Neuron (in vitro differentiated cells): ENCODE measurements around the gene RUNX3.

Experiments used
- H2AFZ ChIP-seq: one replicate; pipeline ENCODE4 v1.6.1; 2013; ENCODE audit warnings: low read depth, mild to moderate bottlenecking, inconsistent platforms, low read length, moderate library complexity
- H3K27me3 ChIP-seq: one replicate; pipeline ENCODE4 v1.6.1; 2013; ENCODE audit warnings: low read length; ENCODE audit not compliant: insufficient read depth
- H3K36me3 ChIP-seq: one replicate; pipeline ENCODE4 v1.6.1; 2013; ENCODE audit warnings: low read length; ENCODE audit not compliant: insufficient read depth
- H3K4me1 ChIP-seq: one replicate; pipeline ENCODE4 v1.6.1; 2013; ENCODE audit warnings: low read length; ENCODE audit not compliant: insufficient read depth
- H3K4me3 ChIP-seq: 2 replicates; pipeline ENCODE4 v1.5.1; 2013; ENCODE audit warnings: mild to moderate bottlenecking, low read length, moderate library complexity
- H3K9me3 ChIP-seq: one replicate; pipeline ENCODE4 v1.6.1; 2013; ENCODE audit warnings: low read length

Gene RUNX3

DNA sequence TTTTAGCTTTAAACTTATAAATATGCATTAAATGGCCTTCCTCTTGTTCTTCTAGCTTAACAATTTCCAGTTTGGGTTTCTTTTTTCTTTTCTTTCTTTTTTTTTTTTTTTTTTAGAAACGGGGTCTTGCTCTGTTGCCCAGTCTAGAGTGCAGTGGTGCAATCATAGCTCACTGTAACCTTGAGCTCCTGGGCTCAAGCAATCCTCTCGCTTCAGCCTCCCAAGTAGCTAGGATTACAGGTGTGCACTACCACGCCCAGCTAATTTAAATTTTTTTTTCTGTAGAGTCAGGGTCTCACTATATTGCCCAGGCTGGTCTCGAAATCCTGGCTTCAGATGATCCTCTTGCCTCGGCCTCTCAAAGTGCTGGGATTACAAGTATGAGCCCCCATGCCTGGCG is 37.9 kb upstream of the RUNX3 start:
- Histone ChIP-seq H3K4me1 (peaks cover 3% of the 10 kb centered on the region), H3K27me3 (peaks cover 11% of the 10 kb centered on the region), H3K9me3 (no peaks in the 10 kb centered on the region), H3K4me3 (no peak overlapping the region), H2AFZ (no peak overlapping the region), H3K36me3 (no peaks in the 10 kb centered on the region)

DNA sequence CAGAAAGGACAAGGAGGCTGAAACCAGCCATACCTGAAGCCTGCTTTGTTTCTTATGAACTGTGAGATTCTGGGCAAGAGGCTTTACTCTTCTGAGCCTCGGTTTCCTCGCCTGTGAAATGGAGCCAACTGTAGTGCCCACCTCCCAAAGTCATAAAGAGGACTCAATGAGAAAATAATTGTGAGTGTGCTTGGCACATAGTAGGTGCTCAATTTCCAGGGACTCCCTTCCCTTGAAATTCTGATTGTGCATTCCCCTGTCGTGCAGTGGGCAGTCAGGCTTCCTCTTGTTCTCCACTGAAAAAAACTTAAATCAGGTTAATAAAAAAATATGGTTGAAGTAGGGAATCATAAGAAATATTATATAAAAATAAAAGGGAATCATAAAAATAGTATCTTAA is 37.5 kb upstream of the RUNX3 start:
- Histone ChIP-seq H3K36me3 (no peaks in the 10 kb centered on the region), H3K4me3 (no peak overlapping the region)

DNA sequence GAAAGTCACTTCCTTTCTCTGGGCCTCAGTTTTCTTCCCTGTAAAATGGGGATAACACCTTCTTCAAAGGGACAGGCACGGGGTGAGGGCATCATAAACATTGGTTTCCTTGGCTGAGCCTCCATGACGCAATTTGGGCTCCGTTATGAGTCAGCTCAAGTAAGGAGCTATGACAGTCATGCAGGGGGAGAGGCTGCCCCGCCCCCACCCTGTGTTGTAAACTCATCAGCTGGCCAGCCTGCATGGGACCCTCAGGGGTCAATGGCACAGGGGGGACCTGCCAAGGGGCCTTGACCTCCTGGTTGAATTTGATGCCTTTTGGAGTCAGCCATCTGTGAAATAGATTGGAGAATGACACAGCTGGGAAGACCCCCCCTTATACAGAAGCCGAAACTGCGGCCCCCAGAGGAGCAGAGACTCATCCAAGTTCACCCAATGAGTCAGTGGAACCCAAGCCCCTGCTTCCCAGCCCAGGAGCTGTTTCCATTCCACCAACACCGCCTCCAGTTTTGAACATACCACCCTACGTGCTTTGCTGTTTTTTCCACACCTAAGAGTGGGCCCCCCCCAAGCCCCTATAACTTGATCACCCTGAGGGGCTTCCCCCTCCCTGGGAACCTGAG is 36.8 kb upstream of the RUNX3 start:
- Histone ChIP-seq H3K27me3 (peaks cover 11% of the 10 kb centered on the region), H3K9me3 (no peaks in the 10 kb centered on the region), H3K4me1 (no peaks in the 10 kb centered on the region), H3K36me3 (no peaks in the 10 kb centered on the region), H2AFZ (no peak overlapping the region), H3K4me3 (no peak overlapping the region)

More for the DNA sequence above, 37.5 kb upstream of the RUNX3 start:
- H3K27me3 ChIP-seq: peaks cover 11% of the 10 kb centered on the region
- H3K9me3 ChIP-seq: no peaks in the 10 kb centered on the region
- H2AFZ ChIP-seq: no peak overlapping the region
- peaks cover 3% of the 10 kb centered on the region for H3K4me1 ChIP-seq

DNA sequence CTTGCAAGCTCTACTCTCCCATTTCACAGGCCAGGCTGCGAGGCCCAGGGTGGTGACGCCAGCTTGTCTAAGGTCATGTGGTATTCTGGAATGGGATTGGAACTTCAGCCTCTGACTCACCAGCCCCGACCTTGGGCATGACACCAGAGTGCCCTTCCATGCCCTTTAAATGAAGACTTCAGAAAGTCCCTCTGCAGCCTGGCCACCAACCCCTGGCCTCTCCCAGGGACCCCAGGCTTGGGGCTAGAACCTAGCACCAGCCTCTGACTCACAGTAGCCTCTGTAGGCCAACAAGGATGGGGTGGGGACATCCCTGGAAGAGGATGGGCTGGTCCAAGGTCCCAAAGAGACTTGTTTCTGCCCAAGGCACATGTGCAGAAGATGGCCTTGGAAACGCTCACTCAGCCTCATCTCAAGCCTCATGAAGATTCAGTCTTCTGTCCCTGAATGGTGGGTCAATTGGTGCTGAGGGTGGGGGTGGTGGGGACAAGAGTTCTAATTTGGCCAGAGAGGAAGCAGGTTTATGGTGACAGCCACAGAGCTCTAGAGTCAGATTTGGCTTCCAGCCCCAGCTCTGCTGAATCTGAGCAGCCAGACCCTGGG is 36.1 kb upstream of the RUNX3 start:
- Histone ChIP-seq H3K4me1 (no peaks in the 10 kb centered on the region), H3K4me3 (no peak overlapping the region), H3K27me3 (peaks cover 11% of the 10 kb centered on the region), H3K9me3 (no peaks in the 10 kb centered on the region), H2AFZ (no peak overlapping the region), H3K36me3 (no peaks in the 10 kb centered on the region)

DNA sequence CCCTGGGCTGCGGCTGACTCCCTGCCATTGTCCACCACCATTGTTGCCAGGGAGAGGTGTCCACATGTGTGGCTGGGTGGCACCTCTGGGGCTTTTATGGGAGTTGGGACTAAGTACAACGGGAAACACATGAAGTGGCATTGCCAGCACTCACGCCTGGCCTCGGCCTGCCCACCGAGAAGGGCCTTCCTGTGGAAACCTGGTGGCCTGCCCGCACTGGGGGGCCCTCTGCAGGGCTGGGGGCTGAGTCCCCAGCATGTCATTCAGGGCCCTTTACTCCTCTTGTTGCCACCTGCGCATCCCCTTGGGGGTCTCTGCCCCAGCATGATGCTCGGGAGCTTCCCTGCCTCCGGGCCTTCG is 35.5 kb upstream of the RUNX3 start:
- Histone ChIP-seq H3K9me3 (no peaks in the 10 kb centered on the region), H3K4me1 (no peaks in the 10 kb centered on the region), H3K27me3 (peaks cover 5% of the 10 kb centered on the region), H3K36me3 (no peaks in the 10 kb centered on the region), H2AFZ (no peak overlapping the region), H3K4me3 (no peak overlapping the region)

DNA sequence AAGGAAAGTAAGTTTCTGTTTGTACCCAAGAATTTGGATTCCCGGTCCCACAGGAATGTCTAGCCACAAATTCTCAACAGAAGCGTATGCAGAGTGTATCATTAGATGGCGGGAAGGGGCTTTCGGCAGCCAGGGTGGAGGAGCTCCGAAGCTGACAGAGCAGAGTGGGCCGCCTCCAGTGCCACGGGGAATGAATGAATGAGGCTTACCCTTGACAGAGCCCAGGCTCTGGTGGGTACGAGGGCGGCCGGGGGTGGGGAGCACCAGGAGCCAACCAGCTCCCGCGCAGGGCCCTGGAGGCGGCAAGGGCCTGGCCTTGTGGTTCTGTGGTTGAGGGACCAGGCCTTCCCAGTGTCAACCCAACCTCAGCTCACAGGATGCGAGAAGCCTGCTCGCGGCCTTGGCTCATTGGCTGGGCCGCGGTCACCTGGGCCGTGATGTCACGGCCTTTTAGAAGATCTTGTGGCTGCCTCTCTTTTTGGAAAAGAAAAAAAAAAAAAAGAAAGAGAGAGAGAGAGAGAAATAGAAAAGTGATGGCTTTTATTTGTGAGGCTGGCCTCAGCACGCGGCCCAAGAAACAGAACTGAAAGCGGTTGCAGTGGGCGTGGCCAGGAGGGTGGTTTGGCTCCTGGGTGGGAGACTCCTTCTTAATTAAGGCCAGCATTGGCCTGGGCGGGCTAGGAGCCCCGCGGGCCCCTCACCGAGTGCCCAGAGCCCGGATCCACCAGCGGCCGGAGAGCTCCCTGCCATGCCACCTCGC is 34.9 kb upstream of the RUNX3 start:
- Histone ChIP-seq H3K9me3 (no peaks in the 10 kb centered on the region), H3K4me3 (no peak overlapping the region), H3K36me3 (no peaks in the 10 kb centered on the region), H3K4me1 (no peaks in the 10 kb centered on the region), H3K27me3 (peaks cover 4% of the 10 kb centered on the region), H2AFZ (no peak overlapping the region)

DNA sequence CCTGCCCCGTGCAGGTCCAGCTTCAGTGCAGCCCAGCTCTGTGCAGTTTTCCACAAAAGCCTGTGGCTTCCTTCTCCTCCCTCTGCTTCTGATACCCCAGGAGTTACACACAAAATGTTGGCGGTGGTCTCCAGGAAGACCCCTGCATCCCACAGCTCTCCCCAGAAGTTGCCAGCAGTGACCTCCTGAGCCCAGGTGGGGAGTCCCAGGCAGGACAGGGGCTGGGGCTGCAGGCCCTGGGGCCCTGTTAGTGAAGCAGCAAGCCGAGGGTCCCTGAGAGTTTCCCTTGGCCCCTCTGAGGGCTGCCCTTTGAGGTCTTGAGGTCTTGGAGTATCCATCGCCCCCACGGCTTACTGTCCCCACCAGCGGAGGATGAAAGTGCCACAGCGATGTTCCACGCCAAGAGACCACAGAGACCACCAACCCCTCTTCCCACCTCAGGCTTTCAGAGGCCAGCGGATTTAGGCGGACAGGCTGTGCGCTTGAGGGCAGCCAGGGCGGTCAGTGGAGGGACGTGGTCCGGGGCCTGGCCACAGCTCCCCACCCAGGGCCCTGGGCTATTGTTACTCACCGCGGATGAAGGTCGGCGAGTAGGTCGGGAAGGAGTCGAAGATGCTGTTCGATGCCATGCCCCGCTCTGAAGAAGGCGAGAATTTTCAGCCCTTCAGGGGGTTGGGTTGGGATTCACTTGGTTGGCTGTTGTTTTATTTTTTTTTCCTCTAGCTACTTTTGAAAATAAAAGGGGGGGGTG is 34.0 kb upstream of the RUNX3 start:
- H3K4me3 ChIP-seq: no peak overlapping the region
- no peaks in the 10 kb centered on the region for H3K9me3 ChIP-seq
- H3K27me3 ChIP-seq: no peaks in the 10 kb centered on the region
- H3K36me3 ChIP-seq: no peaks in the 10 kb centered on the region
- no peak overlapping the region for H2AFZ ChIP-seq
- H3K4me1 ChIP-seq: no peaks in the 10 kb centered on the region

DNA sequence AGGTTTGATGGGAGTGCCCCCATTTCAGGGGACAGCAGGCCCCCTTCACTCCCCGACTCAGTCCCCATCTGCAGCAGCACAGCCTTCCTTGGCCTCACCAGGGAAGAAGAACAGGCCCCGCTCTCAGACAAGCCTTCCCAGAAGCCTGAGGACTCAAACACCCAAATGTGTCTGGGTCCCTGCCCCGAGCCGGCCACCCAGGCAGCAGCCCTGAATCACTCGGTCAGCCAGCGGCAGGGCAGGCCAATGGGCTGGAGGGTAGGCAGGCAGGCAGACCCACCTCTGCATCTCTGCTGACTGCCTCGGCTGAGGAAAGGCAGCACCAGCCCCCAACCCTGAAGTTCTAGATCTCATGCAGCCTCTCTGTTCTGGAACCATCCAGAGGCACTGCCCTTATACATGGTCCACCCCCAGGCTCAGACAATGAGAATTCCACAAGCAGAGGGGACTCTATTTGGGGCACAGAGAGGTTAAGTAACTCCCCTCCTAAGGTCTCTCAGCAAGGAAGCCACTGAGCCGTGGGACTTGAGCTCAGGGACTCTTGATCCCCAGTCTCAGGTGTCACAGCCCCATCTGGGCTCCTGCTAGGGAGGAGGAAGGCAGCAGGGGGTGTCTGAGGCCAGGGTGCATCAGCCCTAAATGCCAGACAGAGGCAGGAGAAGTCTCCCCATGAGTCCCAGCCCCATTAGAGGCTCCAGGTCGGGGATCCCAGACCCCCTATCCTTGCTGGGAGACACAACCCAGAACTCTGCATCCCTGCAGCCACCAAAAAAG is 33.2 kb upstream of the RUNX3 start:
- H3K36me3 ChIP-seq: no peaks in the 10 kb centered on the region
- no peak overlapping the region for H3K4me3 ChIP-seq
- H3K4me1 ChIP-seq: no peaks in the 10 kb centered on the region
- H3K9me3 ChIP-seq: no peaks in the 10 kb centered on the region
- H2AFZ ChIP-seq: no peak overlapping the region
- H3K27me3 ChIP-seq: no peaks in the 10 kb centered on the region

DNA sequence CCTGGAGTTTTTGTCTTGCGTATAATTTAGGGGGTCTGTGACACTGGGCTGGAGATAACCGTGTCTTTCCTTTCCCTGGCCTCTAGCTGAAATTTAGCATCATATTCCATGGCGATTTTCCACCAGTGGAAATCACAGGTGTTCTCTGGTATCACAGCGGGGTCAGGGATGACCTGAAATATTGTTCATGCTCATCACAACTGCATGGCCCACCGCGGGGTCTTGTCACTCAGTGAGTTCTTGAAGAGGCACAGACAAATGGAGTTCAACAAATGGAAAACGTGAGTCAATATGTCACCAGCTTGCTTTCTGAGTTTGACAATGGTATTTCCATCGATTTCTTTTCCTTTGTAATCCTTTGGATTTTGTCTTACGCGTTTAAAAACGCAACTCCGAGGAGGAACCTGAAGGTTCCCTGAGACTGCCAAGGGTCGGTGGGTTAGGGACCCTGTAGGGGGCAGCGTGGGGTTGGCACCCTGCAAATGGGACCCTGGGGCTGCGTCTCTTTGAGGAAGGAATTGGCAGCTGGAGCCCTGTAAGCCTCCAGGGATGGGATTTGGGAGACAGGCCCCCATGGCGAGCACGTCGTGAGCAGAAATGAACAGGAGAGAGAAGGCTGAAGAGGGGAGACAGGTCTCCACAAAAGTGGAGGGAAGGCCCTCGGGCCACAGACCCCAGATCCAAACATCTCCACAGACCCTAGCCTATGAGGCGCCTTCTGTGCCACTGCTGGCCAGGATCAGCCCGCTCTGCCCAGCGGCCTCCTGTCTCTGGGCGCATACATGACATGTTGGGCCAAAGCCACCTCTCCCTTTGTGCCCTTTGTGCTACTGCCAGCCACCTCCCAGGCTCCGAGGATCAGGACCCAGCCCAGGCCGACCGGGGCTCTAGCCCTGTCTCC is 32.1 kb upstream of the RUNX3 start:
- H3K9me3 ChIP-seq: no peaks in the 10 kb centered on the region
- H3K27me3 ChIP-seq: no peaks in the 10 kb centered on the region
- H2AFZ ChIP-seq: no peak overlapping the region
- H3K4me3 ChIP-seq: no peak overlapping the region
- no peaks in the 10 kb centered on the region for H3K4me1 ChIP-seq
- H3K36me3 ChIP-seq: no peaks in the 10 kb centered on the region

DNA sequence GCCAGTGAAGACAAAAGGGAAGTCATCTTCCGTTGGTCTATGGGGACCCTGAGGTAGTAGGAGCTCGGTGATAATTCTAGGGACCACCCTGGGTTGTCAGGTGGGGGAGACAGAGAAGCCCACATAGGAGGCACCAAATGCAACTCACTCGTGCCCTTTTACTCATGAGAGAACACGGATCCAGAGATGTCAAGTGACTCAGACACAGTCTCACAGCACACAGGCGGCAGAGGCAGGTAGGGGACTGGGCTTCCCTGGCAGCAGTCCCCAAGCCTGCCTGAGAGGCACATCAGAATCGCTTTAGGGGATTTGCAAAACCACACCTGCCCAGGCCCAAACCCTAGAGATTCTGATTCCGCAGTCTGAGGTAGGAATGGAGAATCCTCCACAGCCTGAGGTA is 31.3 kb upstream of the RUNX3 start:
- H3K36me3 ChIP-seq: no peaks in the 10 kb centered on the region
- H3K4me3 ChIP-seq: no peak overlapping the region
- no peaks in the 10 kb centered on the region for H3K27me3 ChIP-seq
- no peak overlapping the region for H2AFZ ChIP-seq
- no peaks in the 10 kb centered on the region for H3K9me3 ChIP-seq
- H3K4me1 ChIP-seq: no peaks in the 10 kb centered on the region

DNA sequence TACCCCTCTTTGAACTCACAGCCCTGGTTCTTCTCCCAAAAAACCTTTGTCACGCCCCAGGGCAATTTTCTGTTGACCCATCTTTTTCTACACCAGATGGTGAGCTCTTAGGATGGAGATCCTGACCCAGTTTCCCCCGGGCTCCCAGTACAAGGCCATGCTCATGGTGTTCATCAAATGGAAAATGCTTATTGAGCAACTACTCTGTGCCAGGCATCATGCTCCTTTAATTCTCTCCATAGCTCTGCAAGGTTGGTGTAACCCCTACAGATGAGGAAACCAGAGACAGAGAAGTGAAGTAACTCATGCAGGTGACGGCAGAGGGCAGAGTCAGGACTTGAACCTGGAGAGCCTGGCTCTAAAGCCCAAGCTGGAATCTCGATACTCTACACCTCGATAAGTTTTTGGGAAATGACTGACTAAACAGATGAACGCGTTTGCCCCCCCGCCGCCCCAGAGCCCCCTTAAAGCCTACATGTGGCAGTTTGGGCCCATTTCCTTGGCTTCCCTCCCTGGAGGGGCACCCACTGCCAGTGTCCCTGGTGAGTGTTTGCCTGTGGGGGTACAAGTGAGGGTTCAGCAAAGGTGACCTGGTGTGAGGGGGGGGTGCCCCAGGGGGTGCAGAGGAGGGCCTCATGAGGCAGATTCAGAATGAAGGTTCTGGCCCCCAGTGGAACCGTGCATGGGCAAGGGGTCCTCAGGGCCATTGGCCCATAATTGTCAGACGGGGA is 30.2 kb upstream of the RUNX3 start:
- Histone ChIP-seq H3K9me3 (no peaks in the 10 kb centered on the region), H3K27me3 (no peaks in the 10 kb centered on the region)

More for the DNA sequence above, 30.2 kb upstream of the RUNX3 start:
- Histone ChIP-seq H2AFZ (no peak overlapping the region), H3K4me3 (no peak overlapping the region), H3K4me1 (no peaks in the 10 kb centered on the region), H3K36me3 (no peaks in the 10 kb centered on the region)
